ENCODE measurements around the gene MIS18BP1. TPM values are rescaled to one million over a fixed set of nuclear protein-coding genes. Genes with fewer than 3 reads are reported as not detected.

Gene MIS18BP1
- polyA plus RNA-seq, 2 donors: 5.2 to 7.5 TPM

DNA sequence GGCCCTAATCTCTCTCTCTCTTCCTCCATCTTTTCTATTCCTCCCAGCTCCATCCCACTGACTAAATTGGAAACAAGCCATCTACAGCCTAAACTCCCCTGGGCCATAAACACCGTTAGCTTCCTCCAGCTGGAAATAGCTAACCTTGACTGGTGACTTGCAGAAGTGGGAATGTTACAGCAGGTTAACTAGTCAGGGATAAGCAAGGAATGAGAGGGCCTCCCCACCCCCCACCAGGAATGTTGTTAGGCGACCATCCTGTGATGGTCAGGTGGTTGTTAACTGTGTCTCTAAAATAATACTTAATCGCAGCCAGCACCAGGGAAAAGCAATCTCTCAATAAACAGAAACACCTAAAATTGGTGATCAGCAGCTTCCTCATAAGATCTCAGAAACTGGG is 40.8 kb downstream of the MIS18BP1 start:
- no peak overlapping the region for H3K27ac ChIP-seq (ENCODE audit: low read depth in 2 of 2, low read length in 1 of 2)
- H3K36me3 ChIP-seq (ENCODE audit: control insufficient read depth in 2 of 2, insufficient read depth in 2 of 2, low read length in 1 of 2): peaks cover 5 to 6% of the 10 kb centered on the region in 2 donors
- no peaks in the 10 kb centered on the region for H3K4me1 ChIP-seq (ENCODE audit: control insufficient read depth in 2 of 2, insufficient read depth in 2 of 2, low read length in 1 of 2)
- H3K27me3 ChIP-seq (ENCODE audit: control insufficient read depth in 1 of 2, insufficient read depth in 2 of 2, low read length in 2 of 2): no peaks in the 10 kb centered on the region
- WGBS, 2 donors: 76 to 82% methylated on average over 3 of the region's 3 CpGs
- H3K4me3 ChIP-seq (ENCODE audit: low read depth in 1 of 2, low read length in 2 of 2): no peak overlapping the region
- H3K9me3 ChIP-seq (ENCODE audit: control insufficient read depth in 2 of 2, insufficient read depth in 1 of 2, low read depth in 1 of 2, low read length in 1 of 2): no peaks in the 10 kb centered on the region

GRCh38 chr14:45211295-45211694 is 41.7 kb downstream of the MIS18BP1 start:
- Histone ChIP-seq H3K4me3 (ENCODE audit: low read depth in 1 of 2, low read length in 2 of 2) (no peak overlapping the region), H3K27ac (ENCODE audit: low read depth in 2 of 2, low read length in 1 of 2) (no peak overlapping the region), H3K9me3 (ENCODE audit: control insufficient read depth in 2 of 2, insufficient read depth in 1 of 2, low read depth in 1 of 2, low read length in 1 of 2) (no peaks in the 10 kb centered on the region), H3K4me1 (ENCODE audit: control insufficient read depth in 2 of 2, insufficient read depth in 2 of 2, low read length in 1 of 2) (no peaks in the 10 kb centered on the region), H3K36me3 (ENCODE audit: control insufficient read depth in 2 of 2, insufficient read depth in 2 of 2, low read length in 1 of 2) (peaks cover 6 to 10% of the 10 kb centered on the region in 2 donors), H3K27me3 (ENCODE audit: control insufficient read depth in 1 of 2, insufficient read depth in 2 of 2, low read length in 2 of 2) (no peaks in the 10 kb centered on the region)
- WGBS, 2 donors: 92 to 98% methylated on average over 1 of the region's 1 CpG

DNA sequence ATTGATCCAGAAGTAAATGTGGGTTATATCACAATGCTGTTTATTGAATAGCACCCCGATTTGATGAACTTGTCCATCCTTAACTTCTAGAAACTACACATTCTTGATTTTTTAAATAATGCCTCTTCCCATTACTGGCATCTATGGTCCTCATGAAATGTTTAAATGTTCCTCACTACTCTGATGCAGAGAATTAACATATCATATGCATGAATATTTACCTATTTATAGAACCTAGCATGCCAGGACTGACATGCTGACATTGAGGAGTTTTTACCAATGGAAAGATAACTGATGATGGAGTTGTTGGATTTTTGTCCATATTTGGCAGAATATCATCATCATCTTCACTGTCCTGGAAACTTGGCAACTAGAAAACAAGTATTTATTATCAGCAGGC is 42.8 kb downstream of the MIS18BP1 start:
- Histone ChIP-seq H3K4me1 (ENCODE audit: control insufficient read depth in 2 of 2, insufficient read depth in 2 of 2, low read length in 1 of 2) (no peaks in the 10 kb centered on the region), H3K27ac (ENCODE audit: low read depth in 2 of 2, low read length in 1 of 2) (no peak overlapping the region), H3K9me3 (ENCODE audit: control insufficient read depth in 2 of 2, insufficient read depth in 1 of 2, low read depth in 1 of 2, low read length in 1 of 2) (no peaks in the 10 kb centered on the region), H3K4me3 (ENCODE audit: low read depth in 1 of 2, low read length in 2 of 2) (no peak overlapping the region), H3K27me3 (ENCODE audit: control insufficient read depth in 1 of 2, insufficient read depth in 2 of 2, low read length in 2 of 2) (no peaks in the 10 kb centered on the region), H3K36me3 (ENCODE audit: control insufficient read depth in 2 of 2, insufficient read depth in 2 of 2, low read length in 1 of 2) (peaks cover 6 to 10% of the 10 kb centered on the region in 2 donors)
- WGBS, 2 donors: 94 to 98% methylated on average over 1 of the region's 1 CpG

DNA sequence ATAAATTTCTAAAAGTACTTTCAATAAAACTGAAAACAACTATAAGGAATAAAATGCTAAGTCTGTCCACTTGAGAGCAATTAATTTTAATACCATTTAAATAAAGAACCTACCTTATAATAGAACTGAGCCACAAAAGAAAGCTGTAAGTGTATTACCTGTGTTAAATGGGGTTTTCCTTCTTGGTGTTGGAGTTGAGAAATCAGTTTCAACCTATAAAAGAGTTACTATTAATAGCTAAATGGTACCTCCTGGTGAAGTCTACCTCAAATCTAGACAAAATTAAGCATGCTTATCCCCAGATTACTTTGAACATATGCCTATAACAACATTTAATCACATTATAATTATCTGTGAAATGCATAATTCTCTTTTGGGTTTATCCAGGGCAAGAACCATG is 48.8 kb downstream of the MIS18BP1 start:
- Histone ChIP-seq H3K4me3 (ENCODE audit: low read depth in 1 of 2, low read length in 2 of 2) (no peak overlapping the region), H3K9me3 (ENCODE audit: control insufficient read depth in 2 of 2, insufficient read depth in 1 of 2, low read depth in 1 of 2, low read length in 1 of 2) (no peaks in the 10 kb centered on the region), H3K4me1 (ENCODE audit: control insufficient read depth in 2 of 2, insufficient read depth in 2 of 2, low read length in 1 of 2) (no peaks in the 10 kb centered on the region), H3K36me3 (ENCODE audit: control insufficient read depth in 2 of 2, insufficient read depth in 2 of 2, low read length in 1 of 2) (peaks cover 0 to 5% of the 10 kb centered on the region in 2 donors), H3K27ac (ENCODE audit: low read depth in 2 of 2, low read length in 1 of 2) (no peak overlapping the region), H3K27me3 (ENCODE audit: control insufficient read depth in 1 of 2, insufficient read depth in 2 of 2, low read length in 2 of 2) (no peaks in the 10 kb centered on the region)

GRCh38 chr14:45201905-45202304 is 51.1 kb downstream of the MIS18BP1 start:
- Histone ChIP-seq H3K36me3 (ENCODE audit: control insufficient read depth in 2 of 2, insufficient read depth in 2 of 2, low read length in 1 of 2) (peaks cover 0 to 5% of the 10 kb centered on the region in 2 donors), H3K27me3 (ENCODE audit: control insufficient read depth in 1 of 2, insufficient read depth in 2 of 2, low read length in 2 of 2) (no peaks in the 10 kb centered on the region), H3K9me3 (ENCODE audit: control insufficient read depth in 2 of 2, insufficient read depth in 1 of 2, low read depth in 1 of 2, low read length in 1 of 2) (no peaks in the 10 kb centered on the region), H3K4me1 (ENCODE audit: control insufficient read depth in 2 of 2, insufficient read depth in 2 of 2, low read length in 1 of 2) (no peaks in the 10 kb centered on the region), H3K4me3 (ENCODE audit: low read depth in 1 of 2, low read length in 2 of 2) (no peak overlapping the region), H3K27ac (ENCODE audit: low read depth in 2 of 2, low read length in 1 of 2) (no peak overlapping the region)
- WGBS, 2 donors: 68 to 73% methylated on average over 1 of the region's 1 CpG

GRCh38 chr14:45199230-45199629 is 53.8 kb downstream of the MIS18BP1 start:
- Histone ChIP-seq H3K27me3 (ENCODE audit: control insufficient read depth in 1 of 2, insufficient read depth in 2 of 2, low read length in 2 of 2) (no peaks in the 10 kb centered on the region), H3K4me1 (ENCODE audit: control insufficient read depth in 2 of 2, insufficient read depth in 2 of 2, low read length in 1 of 2) (no peaks in the 10 kb centered on the region), H3K27ac (ENCODE audit: low read depth in 2 of 2, low read length in 1 of 2) (no peak overlapping the region), H3K36me3 (ENCODE audit: control insufficient read depth in 2 of 2, insufficient read depth in 2 of 2, low read length in 1 of 2) (peaks cover 0 to 2% of the 10 kb centered on the region in 2 donors), H3K9me3 (ENCODE audit: control insufficient read depth in 2 of 2, insufficient read depth in 1 of 2, low read depth in 1 of 2, low read length in 1 of 2) (no peaks in the 10 kb centered on the region), H3K4me3 (ENCODE audit: low read depth in 1 of 2, low read length in 2 of 2) (no peak overlapping the region)
- WGBS, 2 donors: 86 to 93% methylated on average over 1 of the region's 1 CpG

DNA sequence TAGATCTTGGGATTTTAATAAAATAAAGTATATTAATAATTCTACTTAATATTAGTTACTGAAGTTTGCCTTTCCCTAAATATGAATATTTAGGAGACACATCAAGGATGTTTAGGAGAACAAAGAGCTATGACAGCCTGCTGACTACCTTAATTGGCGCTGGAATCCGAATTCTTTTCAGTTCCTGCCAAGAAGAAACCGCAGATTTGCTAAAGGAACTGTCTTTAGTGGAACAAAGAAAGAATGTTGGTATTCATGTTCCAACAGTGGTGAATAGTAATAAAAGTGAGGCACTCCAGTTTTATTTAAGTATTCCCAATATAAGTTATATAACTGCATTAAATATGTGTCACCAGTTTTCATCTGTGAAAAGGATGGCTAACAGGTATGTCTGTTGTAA is 54.5 kb downstream of the MIS18BP1 start:
- Histone ChIP-seq H3K4me3 (ENCODE audit: low read depth in 1 of 2, low read length in 2 of 2) (no peak overlapping the region), H3K36me3 (ENCODE audit: control insufficient read depth in 2 of 2, insufficient read depth in 2 of 2, low read length in 1 of 2) (peaks cover 0 to 2% of the 10 kb centered on the region in 2 donors), H3K4me1 (ENCODE audit: control insufficient read depth in 2 of 2, insufficient read depth in 2 of 2, low read length in 1 of 2) (no peaks in the 10 kb centered on the region), H3K27ac (ENCODE audit: low read depth in 2 of 2, low read length in 1 of 2) (no peak overlapping the region), H3K27me3 (ENCODE audit: control insufficient read depth in 1 of 2, insufficient read depth in 2 of 2, low read length in 2 of 2) (no peaks in the 10 kb centered on the region), H3K9me3 (ENCODE audit: control insufficient read depth in 2 of 2, insufficient read depth in 1 of 2, low read depth in 1 of 2, low read length in 1 of 2) (no peaks in the 10 kb centered on the region)
- WGBS, 2 donors: 43 to 68% methylated on average over 3 of the region's 3 CpGs

DNA sequence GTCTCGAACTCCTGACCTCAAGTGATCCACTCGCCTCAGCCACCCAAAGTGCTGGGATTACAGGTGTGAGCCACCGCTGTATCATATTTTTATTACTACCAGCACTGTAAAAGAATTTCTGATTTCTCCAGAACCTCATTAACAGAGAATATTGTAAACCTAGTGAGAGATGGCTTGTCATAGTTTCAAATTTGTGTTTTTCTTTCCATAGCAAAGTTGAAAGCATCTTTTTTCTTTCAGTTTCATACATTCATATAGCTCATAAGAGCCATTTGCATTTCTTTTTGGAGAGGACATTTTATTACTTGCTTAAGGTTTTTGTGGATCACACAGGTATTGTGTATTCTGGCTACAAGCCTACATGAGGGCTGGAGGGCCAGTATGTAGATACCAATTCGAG is 58.0 kb downstream of the MIS18BP1 start:
- Histone ChIP-seq H3K36me3 (ENCODE audit: control insufficient read depth in 2 of 2, insufficient read depth in 2 of 2, low read length in 1 of 2) (peaks cover 0 to 2% of the 10 kb centered on the region in 2 donors), H3K9me3 (ENCODE audit: control insufficient read depth in 2 of 2, insufficient read depth in 1 of 2, low read depth in 1 of 2, low read length in 1 of 2) (no peaks in the 10 kb centered on the region), H3K4me1 (ENCODE audit: control insufficient read depth in 2 of 2, insufficient read depth in 2 of 2, low read length in 1 of 2) (no peaks in the 10 kb centered on the region), H3K27me3 (ENCODE audit: control insufficient read depth in 1 of 2, insufficient read depth in 2 of 2, low read length in 2 of 2) (no peaks in the 10 kb centered on the region), H3K27ac (ENCODE audit: low read depth in 2 of 2, low read length in 1 of 2) (no peak overlapping the region), H3K4me3 (ENCODE audit: low read depth in 1 of 2, low read length in 2 of 2) (no peak overlapping the region)
- WGBS, 2 donors: 93% methylated on average over 4 of the region's 4 CpGs

- Histone ChIP-seq H3K27me3 (ENCODE audit: control insufficient read depth in 1 of 2, insufficient read depth in 2 of 2, low read length in 2 of 2) (no peaks in the 10 kb centered on the region), H3K4me1 (ENCODE audit: control insufficient read depth in 2 of 2, insufficient read depth in 2 of 2, low read length in 1 of 2) (no peaks in the 10 kb centered on the region), H3K4me3 (ENCODE audit: low read depth in 1 of 2, low read length in 2 of 2) (no peak overlapping the region), H3K9me3 (ENCODE audit: control insufficient read depth in 2 of 2, insufficient read depth in 1 of 2, low read depth in 1 of 2, low read length in 1 of 2) (no peaks in the 10 kb centered on the region), H3K36me3 (ENCODE audit: control insufficient read depth in 2 of 2, insufficient read depth in 2 of 2, low read length in 1 of 2) (no peaks in the 10 kb centered on the region), H3K27ac (ENCODE audit: low read depth in 2 of 2, low read length in 1 of 2) (no peak overlapping the region)
- WGBS, 2 donors: 94 to 97% methylated on average over 2 of the region's 2 CpGs
These were observed 67.7 kb downstream of the MIS18BP1 start for GRCh38 chr14:45185100-45185814.

DNA sequence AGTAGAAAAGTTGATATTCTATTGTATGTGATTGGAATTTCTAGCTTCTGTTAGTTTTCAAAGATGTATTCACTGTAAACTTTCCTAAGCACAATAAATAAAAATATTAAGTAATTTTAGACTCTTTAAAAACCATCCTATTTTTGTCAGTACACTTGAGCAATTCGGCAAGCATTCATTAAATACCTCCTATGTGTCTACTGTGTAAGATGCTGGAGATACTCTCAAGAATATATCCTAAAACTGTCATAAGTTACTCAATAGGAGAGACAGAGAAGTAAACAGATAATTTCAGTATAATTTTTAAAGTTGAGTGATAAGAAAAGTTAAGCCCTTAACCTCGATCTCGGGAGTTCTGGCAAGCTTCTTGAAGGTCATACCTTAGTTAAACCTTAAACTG is 71.2 kb downstream of the MIS18BP1 start:
- Histone ChIP-seq H3K9me3 (ENCODE audit: control insufficient read depth in 2 of 2, insufficient read depth in 1 of 2, low read depth in 1 of 2, low read length in 1 of 2) (no peaks in the 10 kb centered on the region), H3K36me3 (ENCODE audit: control insufficient read depth in 2 of 2, insufficient read depth in 2 of 2, low read length in 1 of 2) (no peaks in the 10 kb centered on the region), H3K27ac (ENCODE audit: low read depth in 2 of 2, low read length in 1 of 2) (no peak overlapping the region), H3K4me3 (ENCODE audit: low read depth in 1 of 2, low read length in 2 of 2) (no peak overlapping the region), H3K27me3 (ENCODE audit: control insufficient read depth in 1 of 2, insufficient read depth in 2 of 2, low read length in 2 of 2) (no peaks in the 10 kb centered on the region), H3K4me1 (ENCODE audit: control insufficient read depth in 2 of 2, insufficient read depth in 2 of 2, low read length in 1 of 2) (no peaks in the 10 kb centered on the region)
- whole genome bisulfite sequencing, 2 donors: 66 to 91% methylated on average over 3 of the region's 3 CpGs
